22Rv1 (cell line): ENCODE data around the gene FAM181A.

Experiments
- CTCF ChIP-seq: fragments of 450-650 bp; IDR thresholded peaks from 2 replicates; pipeline ENCODE4 v1.5.1; 2017; ENCODE audit warnings: mild to moderate bottlenecking
- ZFX ChIP-seq: fragments of 450-650 bp; IDR thresholded peaks from 2 replicates; pipeline ENCODE4 v1.6.1; 2017; ENCODE audit warnings: antibody characterized with exemption, borderline replicate concordance

GRCh38 chr14:93954900-93955849, 28.0 kb downstream of the FAM181A start:
- TF ChIP-seq CTCF = no peak
- TF ChIP-seq ZFX = no peak
